Endodermal cell (in vitro differentiated cells): ENCODE data around the gene ESR2. TPM values are rescaled to one million over a fixed set of nuclear protein-coding genes. Genes with fewer than 3 reads are reported as not detected.
"Not testable (repeated sequence)": the region's sequence is repeated elsewhere in the genome, so short reads cannot be mapped to it uniquely, and the experiment has no call there.

Experiments used
- DNase-seq: peaks from one replicate; pipeline ENCODE4 v3.0.0-alpha.2; 2017
- H3K27ac ChIP-seq: 2 replicates; pipeline ENCODE4 v1.5.1; 2013; ENCODE audit warnings: mild to moderate bottlenecking, low read depth, low read length, moderate library complexity
- H3K27me3 ChIP-seq: 2 replicates; pipeline ENCODE4 v1.6.1; 2013; ENCODE audit warnings: mild to moderate bottlenecking, low read length, moderate library complexity; ENCODE audit not compliant: insufficient read depth, control insufficient read depth, poor library complexity, severe bottlenecking
- H3K36me3 ChIP-seq: 2 replicates; pipeline ENCODE4 v1.7.0; 2013; ENCODE audit warnings: mild to moderate bottlenecking, low read length, moderate library complexity; ENCODE audit not compliant: control insufficient read depth, insufficient read depth
- H3K4me1 ChIP-seq: one replicate; pipeline ENCODE4 v1.7.0; 2013; ENCODE audit warnings: low read length; ENCODE audit not compliant: control insufficient read depth, insufficient read depth
- H3K4me3 ChIP-seq: 2 replicates; pipeline ENCODE4 v1.5.1; 2013; ENCODE audit warnings: mild to moderate bottlenecking, low read length, moderate library complexity
- H3K9ac ChIP-seq: 2 replicates; pipeline ENCODE4 v1.6.1; 2013; ENCODE audit warnings: mild to moderate bottlenecking, low read length, moderate library complexity; ENCODE audit not compliant: poor library complexity, severe bottlenecking; ENCODE audit errors: extremely low read depth
- H3K9me3 ChIP-seq: 2 replicates; pipeline ENCODE4 v1.6.1; 2013; ENCODE audit warnings: mild to moderate bottlenecking, low read length, moderate library complexity; ENCODE audit not compliant: control insufficient read depth
- H3K27ac Mint-ChIP-seq: 2 replicates; pipeline ENCODE4 v1.8.0; 2020; ENCODE audit warnings: mixed read lengths
- H3K27me3 Mint-ChIP-seq: 2 replicates; pipeline ENCODE4 v1.8.0; 2021; ENCODE audit warnings: mild to moderate bottlenecking, mixed read lengths; ENCODE audit not compliant: insufficient read depth
- H3K36me3 Mint-ChIP-seq: 2 replicates; pipeline ENCODE4 v1.8.0; 2020; ENCODE audit warnings: low read depth, mixed read lengths
- H3K4me1 Mint-ChIP-seq: 2 replicates; pipeline ENCODE4 v1.8.0; 2020; ENCODE audit warnings: mixed read lengths
- H3K4me3 Mint-ChIP-seq: 2 replicates; pipeline ENCODE4 v1.8.0; 2020; ENCODE audit warnings: mild to moderate bottlenecking, moderate library complexity, mixed read lengths
- H3K9me3 Mint-ChIP-seq: 2 replicates; pipeline ENCODE4 v1.8.0; 2020; ENCODE audit warnings: mild to moderate bottlenecking, mixed read lengths
- CTCF ChIP-seq: fragments of 200-600 bp; sonication (generic); conservative IDR thresholded peaks from 2 replicates; pipeline ENCODE4 v1.5.0; 2021; ENCODE audit warnings: antibody characterized with exemption, mild to moderate bottlenecking
- WGBS, 2 experiments: methylation state at CpG; one replicate each; pipeline versions ENCODE4 v1.1.5 to v1.1.7; 2013; ENCODE audit warnings: missing lambda C conversion rate in 2 of 2, mixed read lengths in 1 of 2; ENCODE audit not compliant: insufficient coverage in 1 of 2, insufficient read length in 1 of 2; 5-methylcytosine and 5-hydroxymethylcytosine counted together
- total RNA-seq, 2 donors: library from RNA; stranded (reverse); fragmentation: NEBNext Ultra II Directional in 1 of 2; extraction: Animal tissue kit (Norgen Biotek cat#: 25700) in 1 of 2; gene quantifications; 2 replicates in 1 of 2; 3 replicates in 1 of 2; pipeline ENCODE4 v1.2.1, GENCODE V29; 2021

Gene ESR2
- total RNA-seq, 2 donors from 2014 or later: 0.57 to 0.66 TPM

- peaks cover 5% of the 10 kb centered on the region for H3K36me3 ChIP-seq
- H3K4me3 ChIP-seq: no peak overlapping the region
- Mint-ChIP-seq H3K4me3 (no peak overlapping the region), H3K27me3 (no peaks in the 10 kb centered on the region), H3K9me3 (no peaks in the 10 kb centered on the region), H3K4me1 (peaks cover 2% of the 10 kb centered on the region), H3K36me3 (peaks cover 29% of the 10 kb centered on the region), H3K27ac (no peak overlapping the region)
- no peaks in the 10 kb centered on the region for H3K27me3 ChIP-seq
- H3K4me1 ChIP-seq: no peaks in the 10 kb centered on the region
- no peak overlapping the region for H3K9ac ChIP-seq
- 100% methylated on average over 1 to 2 of the region's 2 CpGs for WGBS, 2 experiments
- TF ChIP-seq CTCF: no peak
- DNase-seq: no peak
- no peaks in the 10 kb centered on the region for H3K9me3 ChIP-seq
- no peak overlapping the region for H3K27ac ChIP-seq
Measured at GRCh38 chr14:64118892-64119291, 175.3 kb downstream of the ESR2 start.

GRCh38 chr14:64118403-64118742 lies 175.8 kb downstream of the ESR2 start:
- not testable (repeated sequence) for H3K27me3 ChIP-seq, H3K4me1 Mint-ChIP-seq, H3K9me3 Mint-ChIP-seq, H3K27me3 Mint-ChIP-seq, H3K9ac ChIP-seq, H3K36me3 ChIP-seq, H3K4me1 ChIP-seq, DNase-seq, H3K4me3 Mint-ChIP-seq, H3K4me3 ChIP-seq, H3K27ac ChIP-seq, H3K9me3 ChIP-seq
- Mint-ChIP-seq H3K27ac (peak overlapping the region; percentile 3), H3K36me3 (peaks cover 26% of the 10 kb centered on the region)
- WGBS, 2 experiments: 98 to 100% methylated on average over 5 to 7 of the region's 7 CpGs

GRCh38 chr14:64117671-64118402 lies 176.3 kb downstream of the ESR2 start:
- no peaks in the 10 kb centered on the region for H3K27me3 Mint-ChIP-seq
- peaks cover 2% of the 10 kb centered on the region for H3K4me1 Mint-ChIP-seq
- no peak for TF ChIP-seq CTCF
- H3K4me3 Mint-ChIP-seq: no peak overlapping the region
- WGBS, 2 experiments: 83 to 94% methylated on average over 5 to 11 of the region's 11 CpGs
- Histone ChIP-seq H3K9me3 (no peaks in the 10 kb centered on the region), H3K9ac (no peak overlapping the region), H3K4me3 (no peak overlapping the region), H3K27ac (no peak overlapping the region), H3K36me3 (peaks cover 5% of the 10 kb centered on the region), H3K4me1 (no peaks in the 10 kb centered on the region), H3K27me3 (no peaks in the 10 kb centered on the region)
- DNase-seq: no peak
- H3K9me3 Mint-ChIP-seq: no peaks in the 10 kb centered on the region
- peaks cover 21% of the 10 kb centered on the region for H3K36me3 Mint-ChIP-seq
- peak overlapping the region; percentile 3 for H3K27ac Mint-ChIP-seq

- H3K9me3 ChIP-seq: no peaks in the 10 kb centered on the region
- TF ChIP-seq CTCF: no peak
- 83 to 95% methylated on average over 1 to 6 of the region's 6 CpGs for WGBS, 2 experiments
- no peaks in the 10 kb centered on the region for H3K27me3 ChIP-seq
- DNase-seq: no peak
- H3K9ac ChIP-seq: no peak overlapping the region
- no peaks in the 10 kb centered on the region for H3K9me3 Mint-ChIP-seq
- H3K36me3 ChIP-seq: no peaks in the 10 kb centered on the region
- H3K27ac ChIP-seq: no peak overlapping the region
- H3K27me3 Mint-ChIP-seq: no peaks in the 10 kb centered on the region
- peaks cover 9% of the 10 kb centered on the region for H3K36me3 Mint-ChIP-seq
- no peaks in the 10 kb centered on the region for H3K4me1 ChIP-seq
- H3K4me1 Mint-ChIP-seq: peaks cover 2% of the 10 kb centered on the region
- no peak overlapping the region for H3K27ac Mint-ChIP-seq
- no peak overlapping the region for H3K4me3 ChIP-seq
- no peak overlapping the region for H3K4me3 Mint-ChIP-seq
Measured at GRCh38 chr14:64115401-64115800, 178.8 kb downstream of the ESR2 start.
